ENCODE measurements around the gene PKD1.

DNA sequence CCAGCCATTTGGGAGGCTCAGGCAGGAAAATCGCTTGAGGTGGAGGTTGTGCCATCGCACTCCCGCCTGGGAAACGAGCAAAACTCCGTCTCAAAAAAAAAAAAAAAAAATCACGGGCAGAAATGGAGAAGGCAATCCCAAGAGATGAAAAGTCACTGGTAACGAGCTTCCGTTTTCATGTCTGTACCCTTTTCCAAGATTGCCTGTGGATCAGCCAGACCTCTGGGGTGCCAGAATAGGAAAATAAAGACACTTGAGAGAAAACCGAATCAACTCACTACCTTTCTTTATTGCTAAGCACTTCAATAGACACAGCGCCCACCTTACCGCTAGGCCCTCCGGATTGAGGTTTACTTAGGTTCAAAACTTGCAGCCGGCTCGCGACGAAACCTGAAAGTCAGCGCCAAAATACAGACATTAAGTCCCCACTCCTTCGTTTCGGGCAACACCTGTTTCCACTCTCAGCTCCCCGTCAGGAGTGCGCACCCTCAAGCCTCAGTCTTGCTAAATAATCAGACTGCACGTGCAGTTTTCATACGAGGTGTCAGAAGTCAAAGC is 18.9 kb upstream of the PKD1 start:
- TF ChIP-seq GATA2 (IDR thresholded peaks at IDR 0.05; ENCODE audit: low read depth, low read length) (no peak), GATA3 (IDR thresholded peaks at IDR 0.05; ENCODE audit: low read depth, low read length) (no peak)
